GM23338 (cell line): ENCODE results near the gene LONP1. TPM values are rescaled to one million over a fixed set of nuclear protein-coding genes. Genes with fewer than 3 reads are reported as not detected.

Experiments
- ATAC-seq: fragments of 200-7000 bp; cut with Tn5 transposase; 3 replicates; pipeline ENCODE4 v1.9.1; 2020
- DNase-seq: peaks from one replicate; pipeline ENCODE4 v3.0.0-alpha.2; 2015; ENCODE audit warnings: low spot score
- H2AFZ ChIP-seq: fragments of 200-600 bp; sonication (generic); 2 replicates; pipeline ENCODE4 v1.8.0; 2016; ENCODE audit warnings: antibody characterized with exemption, mild to moderate bottlenecking, moderate library complexity
- H3F3A ChIP-seq: fragments of 200-600 bp; sonication (generic); replicated peaks from 2 replicates; pipeline ENCODE4 v1.8.0; 2017; ENCODE audit warnings: antibody characterized with exemption, mixed run types, low read depth
- H3K27ac ChIP-seq: fragments of 200-600 bp; sonication (generic); 2 replicates; pipeline ENCODE4 v1.6.1; 2016; ENCODE audit warnings: low read depth
- H3K27me3 ChIP-seq: fragments of 200-600 bp; sonication (generic); 2 replicates; pipeline ENCODE4 v1.8.0; 2016; ENCODE audit warnings: mild to moderate bottlenecking, mixed run types, moderate library complexity; ENCODE audit not compliant: insufficient read depth
- H3K36me3 ChIP-seq: fragments of 200-600 bp; sonication (generic); 2 replicates; pipeline ENCODE4 v1.8.0; 2016; ENCODE audit warnings: mild to moderate bottlenecking; ENCODE audit not compliant: insufficient read depth
- H3K4me1 ChIP-seq: fragments of 200-600 bp; sonication (generic); 2 replicates; pipeline ENCODE4 v1.8.0; 2016; ENCODE audit warnings: mild to moderate bottlenecking, moderate library complexity; ENCODE audit not compliant: insufficient read depth
- H3K4me2 ChIP-seq: fragments of 200-600 bp; sonication (generic); 2 replicates; pipeline ENCODE4 v1.7.1; 2017; ENCODE audit warnings: mixed run types
- H3K4me3 ChIP-seq: fragments of 200-600 bp; sonication (generic); 2 replicates; pipeline ENCODE4 v1.6.1; 2016; ENCODE audit warnings: mixed run types
- H3K79me2 ChIP-seq: fragments of 200-600 bp; sonication (generic); replicated peaks from 2 replicates; pipeline ENCODE4 v1.8.0; 2017; ENCODE audit warnings: mild to moderate bottlenecking; ENCODE audit not compliant: insufficient read depth
- H3K9me2 ChIP-seq: fragments of 200-600 bp; sonication (generic); 2 replicates; pipeline ENCODE4 v1.8.0; 2017; ENCODE audit not compliant: insufficient read depth
- H4K20me1 ChIP-seq: fragments of 200-600 bp; sonication (generic); replicated peaks from 2 replicates; pipeline ENCODE4 v1.8.0; 2017; ENCODE audit warnings: mild to moderate bottlenecking; ENCODE audit not compliant: insufficient read depth
- H3K27ac Mint-ChIP-seq: 2 replicates; pipeline ENCODE4 v1.8.0; 2020; ENCODE audit warnings: inconsistent platforms, mild to moderate bottlenecking, moderate library complexity, mixed read lengths
- H3K27me3 Mint-ChIP-seq: 3 replicates; pipeline ENCODE4 v1.8.0; 2022; ENCODE audit warnings: low read depth, mild to moderate bottlenecking, moderate library complexity, mixed read lengths, inconsistent platforms; ENCODE audit not compliant: insufficient read depth, poor library complexity
- H3K36me3 Mint-ChIP-seq: 3 replicates; pipeline ENCODE4 v1.8.0; 2021; ENCODE audit warnings: low read depth, mild to moderate bottlenecking, inconsistent platforms, moderate library complexity, mixed read lengths
- H3K4me1 Mint-ChIP-seq: 3 replicates; pipeline ENCODE4 v1.8.0; 2020; ENCODE audit warnings: mild to moderate bottlenecking, inconsistent platforms, mixed read lengths
- H3K4me3 Mint-ChIP-seq: 3 replicates; pipeline ENCODE4 v1.8.0; 2021; ENCODE audit warnings: moderate library complexity, mild to moderate bottlenecking, inconsistent platforms, mixed read lengths
- H3K9me3 Mint-ChIP-seq: 3 replicates; pipeline ENCODE4 v1.8.0; 2020; ENCODE audit warnings: moderate library complexity, mild to moderate bottlenecking, inconsistent platforms, mixed read lengths
- CREB1 ChIP-seq: fragments of 250-450 bp; sonication (Bioruptor Pico); IDR thresholded peaks from 2 replicates; pipeline ENCODE4 v1.5.0; 2020; ENCODE audit warnings: low read depth, mild to moderate bottlenecking, moderate library complexity
- EZH2 ChIP-seq: fragments of 200-600 bp; sonication (generic); IDR thresholded peaks from one replicate; pipeline ENCODE4 v1.8.0; 2017; ENCODE audit warnings: antibody characterized with exemption, mild to moderate bottlenecking, low read depth; ENCODE audit not compliant: unreplicated experiment
- EZH2phosphoT487 ChIP-seq: fragments of 200-600 bp; sonication (generic); IDR thresholded peaks from one replicate; pipeline ENCODE4 v1.8.1; 2018; ENCODE audit warnings: antibody characterized with exemption; ENCODE audit not compliant: unreplicated experiment
- JUNB ChIP-seq: IDR thresholded peaks from one replicate; pipeline ENCODE4 v1.6.1; 2016; ENCODE audit warnings: antibody characterized with exemption; ENCODE audit not compliant: unreplicated experiment
- NANOG ChIP-seq: IDR thresholded peaks from 2 replicates; pipeline ENCODE4 v1.6.1; 2016; ENCODE audit warnings: antibody characterized with exemption, borderline replicate concordance
- POLR2AphosphoS5 ChIP-seq: IDR thresholded peaks from 2 replicates; pipeline ENCODE4 v1.6.1; 2016; ENCODE audit warnings: antibody characterized with exemption, low read depth
- STAT1 ChIP-seq: IDR thresholded peaks from one replicate; pipeline ENCODE4 v1.6.1; 2016; ENCODE audit warnings: antibody characterized with exemption; ENCODE audit not compliant: unreplicated experiment
- ZNF114 ChIP-seq: fragments of 250-450 bp; sonication (Bioruptor Pico); IDR thresholded peaks from 2 replicates; pipeline ENCODE4 v1.5.0; 2020; ENCODE audit warnings: mild to moderate bottlenecking, moderate library complexity
- ZNF331 ChIP-seq: fragments of 250-450 bp; sonication (Bioruptor Pico); IDR thresholded peaks from 2 replicates; pipeline ENCODE4 v1.5.0; 2020; ENCODE audit warnings: low read depth, mild to moderate bottlenecking, moderate library complexity
- polyA plus RNA-seq: library from polyadenylated mRNA; unstranded; fragments of >200 nt; fragmentation: Nextera tagmentation; extraction: Ambion mirVana; gene quantifications from 2 replicates; pipeline ENCODE4 v1.2.1, GENCODE V29; 2016
- total RNA-seq: library from RNA; depleted of rRNA; stranded (reverse); fragments of >200 nt; shearing (Covaris generic); gene quantifications from 2 replicates; pipeline ENCODE4 v1.2.3, GENCODE V29; 2014
- TF ChIP-seq, protein P1 (sequence below), 2 experiments: fragments of 200-600 bp in 1 of 2; sonication (generic) in 1 of 2; conservative IDR thresholded peaks; 2 replicates each; pipeline versions ENCODE4 v1.5.1 to v1.6.1; 2016 to 2017; ENCODE audit warnings: antibody characterized with exemption in 2 of 2, low read depth in 2 of 2, mild to moderate bottlenecking in 2 of 2, moderate library complexity in 1 of 2
- TF ChIP-seq, protein P2 (sequence below): IDR thresholded peaks from 2 replicates; pipeline ENCODE4 v1.6.1; 2016; ENCODE audit warnings: antibody characterized with exemption
- TF ChIP-seq, protein P3 (sequence below): fragments of 250-450 bp; sonication (Bioruptor Pico); IDR thresholded peaks from 2 replicates; pipeline ENCODE4 v1.5.0; 2020; ENCODE audit warnings: mild to moderate bottlenecking, moderate library complexity
- TF ChIP-seq, protein P4 (sequence below): IDR thresholded peaks from one replicate; pipeline ENCODE4 v1.6.1; 2018; ENCODE audit warnings: antibody characterized with exemption; ENCODE audit not compliant: unreplicated experiment

Gene LONP1
- total and polyA plus RNA-seq, 2 experiments from 2014 or later: 68.6 to 137 TPM

DNA sequence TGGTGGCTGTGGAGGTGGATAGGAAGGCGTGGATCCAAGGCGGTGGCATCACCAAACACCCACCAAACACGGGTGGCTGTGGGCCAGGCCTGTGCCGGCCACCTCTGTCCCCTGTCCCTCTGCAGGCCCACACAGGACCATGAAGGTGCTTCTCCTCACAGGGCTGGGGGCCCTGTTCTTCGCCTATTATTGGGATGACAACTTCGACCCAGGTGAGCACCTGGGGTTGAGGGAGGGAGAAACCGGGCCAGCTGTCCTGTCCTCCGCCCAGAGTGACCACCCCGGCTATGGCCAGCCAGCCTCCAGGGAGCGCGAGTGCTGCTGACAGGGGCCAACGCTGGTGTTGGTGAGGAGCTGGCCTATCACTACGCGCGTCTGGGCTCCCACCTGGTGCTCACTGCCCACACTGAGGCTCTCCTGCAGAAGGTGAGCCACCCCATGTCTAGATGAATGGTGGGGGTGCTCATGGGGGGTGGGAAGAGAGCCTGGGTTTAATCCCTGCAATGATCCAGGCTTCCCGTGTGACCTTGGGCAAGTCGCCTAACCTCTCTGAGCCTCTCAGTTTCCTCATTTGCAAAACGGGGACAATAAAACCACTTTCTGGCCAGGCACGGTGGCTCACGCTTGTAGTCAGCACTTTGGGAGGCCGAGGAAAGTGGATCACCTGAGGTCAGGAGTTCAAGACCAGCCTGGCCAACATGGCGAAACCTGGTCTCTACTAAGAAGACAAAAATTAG is 35.1 kb downstream of the LONP1 start:
- ATAC-seq: no peak
- H3K27ac ChIP-seq: no peak overlapping the region
- peaks cover 2% of the 10 kb centered on the region; the same call in 2 of the 3 replicates for H3K36me3 Mint-ChIP-seq
- H3K9me2 ChIP-seq: peaks cover 7% of the 10 kb centered on the region
- H3K27ac Mint-ChIP-seq: no peak overlapping the region
- H3K36me3 ChIP-seq: no peaks in the 10 kb centered on the region
- H3K27me3 Mint-ChIP-seq: peaks cover 33% of the 10 kb centered on the region
- no peaks in the 10 kb centered on the region for H3K79me2 ChIP-seq
- H3K4me1 Mint-ChIP-seq: peaks cover 11% of the 10 kb centered on the region
- DNase-seq: no peak
- H3F3A ChIP-seq: peaks cover 9% of the 10 kb centered on the region; the same call in 1 of the 2 replicates
- 0 out of 2 replicates have a peak, but pooled peaks cover 4% of the 10 kb centered on the region for H4K20me1 ChIP-seq
- peaks cover 2% of the 10 kb centered on the region; the same call in 1 of the 2 replicates for H3K4me1 ChIP-seq
- H2AFZ ChIP-seq: no peak overlapping the region
- no peak for TF ChIP-seq CREB1
- TF ChIP-seq POLR2AphosphoS5: no peak
- TF ChIP-seq, protein P1, sequence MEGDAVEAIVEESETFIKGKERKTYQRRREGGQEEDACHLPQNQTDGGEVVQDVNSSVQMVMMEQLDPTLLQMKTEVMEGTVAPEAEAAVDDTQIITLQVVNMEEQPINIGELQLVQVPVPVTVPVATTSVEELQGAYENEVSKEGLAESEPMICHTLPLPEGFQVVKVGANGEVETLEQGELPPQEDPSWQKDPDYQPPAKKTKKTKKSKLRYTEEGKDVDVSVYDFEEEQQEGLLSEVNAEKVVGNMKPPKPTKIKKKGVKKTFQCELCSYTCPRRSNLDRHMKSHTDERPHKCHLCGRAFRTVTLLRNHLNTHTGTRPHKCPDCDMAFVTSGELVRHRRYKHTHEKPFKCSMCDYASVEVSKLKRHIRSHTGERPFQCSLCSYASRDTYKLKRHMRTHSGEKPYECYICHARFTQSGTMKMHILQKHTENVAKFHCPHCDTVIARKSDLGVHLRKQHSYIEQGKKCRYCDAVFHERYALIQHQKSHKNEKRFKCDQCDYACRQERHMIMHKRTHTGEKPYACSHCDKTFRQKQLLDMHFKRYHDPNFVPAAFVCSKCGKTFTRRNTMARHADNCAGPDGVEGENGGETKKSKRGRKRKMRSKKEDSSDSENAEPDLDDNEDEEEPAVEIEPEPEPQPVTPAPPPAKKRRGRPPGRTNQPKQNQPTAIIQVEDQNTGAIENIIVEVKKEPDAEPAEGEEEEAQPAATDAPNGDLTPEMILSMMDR (conservative IDR thresholded peaks at IDR 0.05; ENCODE audit: low read depth in 2 of 2): no peak
- no peak for TF ChIP-seq NANOG
- TF ChIP-seq, protein P2, sequence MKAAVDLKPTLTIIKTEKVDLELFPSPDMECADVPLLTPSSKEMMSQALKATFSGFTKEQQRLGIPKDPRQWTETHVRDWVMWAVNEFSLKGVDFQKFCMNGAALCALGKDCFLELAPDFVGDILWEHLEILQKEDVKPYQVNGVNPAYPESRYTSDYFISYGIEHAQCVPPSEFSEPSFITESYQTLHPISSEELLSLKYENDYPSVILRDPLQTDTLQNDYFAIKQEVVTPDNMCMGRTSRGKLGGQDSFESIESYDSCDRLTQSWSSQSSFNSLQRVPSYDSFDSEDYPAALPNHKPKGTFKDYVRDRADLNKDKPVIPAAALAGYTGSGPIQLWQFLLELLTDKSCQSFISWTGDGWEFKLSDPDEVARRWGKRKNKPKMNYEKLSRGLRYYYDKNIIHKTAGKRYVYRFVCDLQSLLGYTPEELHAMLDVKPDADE: no peak
- TF ChIP-seq, protein P3, sequence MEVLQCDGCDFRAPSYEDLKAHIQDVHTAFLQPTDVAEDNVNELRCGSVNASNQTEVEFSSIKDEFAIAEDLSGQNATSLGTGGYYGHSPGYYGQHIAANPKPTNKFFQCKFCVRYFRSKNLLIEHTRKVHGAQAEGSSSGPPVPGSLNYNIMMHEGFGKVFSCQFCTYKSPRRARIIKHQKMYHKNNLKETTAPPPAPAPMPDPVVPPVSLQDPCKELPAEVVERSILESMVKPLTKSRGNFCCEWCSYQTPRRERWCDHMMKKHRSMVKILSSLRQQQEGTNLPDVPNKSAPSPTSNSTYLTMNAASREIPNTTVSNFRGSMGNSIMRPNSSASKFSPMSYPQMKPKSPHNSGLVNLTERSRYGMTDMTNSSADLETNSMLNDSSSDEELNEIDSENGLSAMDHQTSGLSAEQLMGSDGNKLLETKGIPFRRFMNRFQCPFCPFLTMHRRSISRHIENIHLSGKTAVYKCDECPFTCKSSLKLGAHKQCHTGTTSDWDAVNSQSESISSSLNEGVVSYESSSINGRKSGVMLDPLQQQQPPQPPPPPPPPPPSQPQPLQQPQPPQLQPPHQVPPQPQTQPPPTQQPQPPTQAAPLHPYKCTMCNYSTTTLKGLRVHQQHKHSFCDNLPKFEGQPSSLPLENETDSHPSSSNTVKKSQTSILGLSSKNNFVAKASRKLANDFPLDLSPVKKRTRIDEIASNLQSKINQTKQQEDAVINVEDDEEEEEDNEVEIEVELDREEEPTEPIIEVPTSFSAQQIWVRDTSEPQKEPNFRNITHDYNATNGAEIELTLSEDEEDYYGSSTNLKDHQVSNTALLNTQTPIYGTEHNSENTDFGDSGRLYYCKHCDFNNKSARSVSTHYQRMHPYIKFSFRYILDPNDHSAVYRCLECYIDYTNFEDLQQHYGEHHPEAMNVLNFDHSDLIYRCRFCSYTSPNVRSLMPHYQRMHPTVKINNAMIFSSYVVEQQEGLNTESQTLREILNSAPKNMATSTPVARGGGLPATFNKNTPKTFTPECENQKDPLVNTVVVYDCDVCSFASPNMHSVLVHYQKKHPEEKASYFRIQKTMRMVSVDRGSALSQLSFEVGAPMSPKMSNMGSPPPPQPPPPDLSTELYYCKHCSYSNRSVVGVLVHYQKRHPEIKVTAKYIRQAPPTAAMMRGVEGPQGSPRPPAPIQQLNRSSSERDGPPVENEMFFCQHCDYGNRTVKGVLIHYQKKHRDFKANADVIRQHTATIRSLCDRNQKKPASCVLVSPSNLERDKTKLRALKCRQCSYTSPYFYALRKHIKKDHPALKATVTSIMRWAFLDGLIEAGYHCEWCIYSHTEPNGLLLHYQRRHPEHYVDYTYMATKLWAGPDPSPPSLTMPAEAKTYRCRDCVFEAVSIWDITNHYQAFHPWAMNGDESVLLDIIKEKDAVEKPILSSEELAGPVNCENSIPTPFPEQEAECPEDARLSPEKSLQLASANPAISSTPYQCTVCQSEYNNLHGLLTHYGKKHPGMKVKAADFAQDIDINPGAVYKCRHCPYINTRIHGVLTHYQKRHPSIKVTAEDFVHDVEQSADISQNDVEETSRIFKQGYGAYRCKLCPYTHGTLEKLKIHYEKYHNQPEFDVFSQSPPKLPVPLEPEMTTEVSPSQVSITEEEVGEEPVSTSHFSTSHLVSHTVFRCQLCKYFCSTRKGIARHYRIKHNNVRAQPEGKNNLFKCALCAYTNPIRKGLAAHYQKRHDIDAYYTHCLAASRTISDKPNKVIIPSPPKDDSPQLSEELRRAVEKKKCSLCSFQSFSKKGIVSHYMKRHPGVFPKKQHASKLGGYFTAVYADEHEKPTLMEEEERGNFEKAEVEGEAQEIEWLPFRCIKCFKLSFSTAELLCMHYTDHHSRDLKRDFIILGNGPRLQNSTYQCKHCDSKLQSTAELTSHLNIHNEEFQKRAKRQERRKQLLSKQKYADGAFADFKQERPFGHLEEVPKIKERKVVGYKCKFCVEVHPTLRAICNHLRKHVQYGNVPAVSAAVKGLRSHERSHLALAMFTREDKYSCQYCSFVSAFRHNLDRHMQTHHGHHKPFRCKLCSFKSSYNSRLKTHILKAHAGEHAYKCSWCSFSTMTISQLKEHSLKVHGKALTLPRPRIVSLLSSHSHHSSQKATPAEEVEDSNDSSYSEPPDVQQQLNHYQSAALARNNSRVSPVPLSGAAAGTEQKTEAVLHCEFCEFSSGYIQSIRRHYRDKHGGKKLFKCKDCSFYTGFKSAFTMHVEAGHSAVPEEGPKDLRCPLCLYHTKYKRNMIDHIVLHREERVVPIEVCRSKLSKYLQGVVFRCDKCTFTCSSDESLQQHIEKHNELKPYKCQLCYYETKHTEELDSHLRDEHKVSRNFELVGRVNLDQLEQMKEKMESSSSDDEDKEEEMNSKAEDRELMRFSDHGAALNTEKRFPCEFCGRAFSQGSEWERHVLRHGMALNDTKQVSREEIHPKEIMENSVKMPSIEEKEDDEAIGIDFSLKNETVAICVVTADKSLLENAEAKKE: no peak
- no peak for TF ChIP-seq EZH2phosphoT487
- TF ChIP-seq ZNF331: no peak
- no peak for TF ChIP-seq STAT1
- TF ChIP-seq EZH2: no peak
- TF ChIP-seq, protein P4, sequence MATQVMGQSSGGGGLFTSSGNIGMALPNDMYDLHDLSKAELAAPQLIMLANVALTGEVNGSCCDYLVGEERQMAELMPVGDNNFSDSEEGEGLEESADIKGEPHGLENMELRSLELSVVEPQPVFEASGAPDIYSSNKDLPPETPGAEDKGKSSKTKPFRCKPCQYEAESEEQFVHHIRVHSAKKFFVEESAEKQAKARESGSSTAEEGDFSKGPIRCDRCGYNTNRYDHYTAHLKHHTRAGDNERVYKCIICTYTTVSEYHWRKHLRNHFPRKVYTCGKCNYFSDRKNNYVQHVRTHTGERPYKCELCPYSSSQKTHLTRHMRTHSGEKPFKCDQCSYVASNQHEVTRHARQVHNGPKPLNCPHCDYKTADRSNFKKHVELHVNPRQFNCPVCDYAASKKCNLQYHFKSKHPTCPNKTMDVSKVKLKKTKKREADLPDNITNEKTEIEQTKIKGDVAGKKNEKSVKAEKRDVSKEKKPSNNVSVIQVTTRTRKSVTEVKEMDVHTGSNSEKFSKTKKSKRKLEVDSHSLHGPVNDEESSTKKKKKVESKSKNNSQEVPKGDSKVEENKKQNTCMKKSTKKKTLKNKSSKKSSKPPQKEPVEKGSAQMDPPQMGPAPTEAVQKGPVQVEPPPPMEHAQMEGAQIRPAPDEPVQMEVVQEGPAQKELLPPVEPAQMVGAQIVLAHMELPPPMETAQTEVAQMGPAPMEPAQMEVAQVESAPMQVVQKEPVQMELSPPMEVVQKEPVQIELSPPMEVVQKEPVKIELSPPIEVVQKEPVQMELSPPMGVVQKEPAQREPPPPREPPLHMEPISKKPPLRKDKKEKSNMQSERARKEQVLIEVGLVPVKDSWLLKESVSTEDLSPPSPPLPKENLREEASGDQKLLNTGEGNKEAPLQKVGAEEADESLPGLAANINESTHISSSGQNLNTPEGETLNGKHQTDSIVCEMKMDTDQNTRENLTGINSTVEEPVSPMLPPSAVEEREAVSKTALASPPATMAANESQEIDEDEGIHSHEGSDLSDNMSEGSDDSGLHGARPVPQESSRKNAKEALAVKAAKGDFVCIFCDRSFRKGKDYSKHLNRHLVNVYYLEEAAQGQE: no peak
- no peak for TF ChIP-seq JUNB
- no peak for TF ChIP-seq ZNF114 (CRISPR knock-in tag)
- no peak overlapping the region for H3K4me3 Mint-ChIP-seq
- H3K4me3 ChIP-seq: no peak overlapping the region
- no peaks in the 10 kb centered on the region for H3K27me3 ChIP-seq
- 0 out of 3 replicates have a peak, but pooled peaks cover 2% of the 10 kb centered on the region for H3K9me3 Mint-ChIP-seq
- no peak overlapping the region for H3K4me2 ChIP-seq
